Cardiac muscle cell (in vitro differentiated cells and primary cell): ENCODE results near the gene CDON. TPM values are rescaled to one million over a fixed set of nuclear protein-coding genes. Genes with fewer than 3 reads are reported as not detected.
A peak's percentile ranks its signal among the peaks of the same experiment; 100 is the strongest.
"Not testable (repeated sequence)": the region's sequence is repeated elsewhere in the genome, so short reads cannot be mapped to it uniquely, and the experiment has no call there.

Source experiments
- DNase-seq, 2 donors: peaks; one replicate each; pipeline versions ENCODE4 v3.0.0 to v3.0.0-alpha.2; 2010 to 2017; ENCODE audit warnings: low read depth in 1 of 2, low spot score in 1 of 2
- H3K27ac ChIP-seq: fragments of 200-600 bp; sonication (generic); 2 replicates; pipeline ENCODE4 v1.5.1; 2016
- H3K27me3 ChIP-seq: fragments of 200-600 bp; sonication (generic); 2 replicates; pipeline ENCODE4 v1.6.0; 2016; ENCODE audit warnings: control low read depth
- H3K36me3 ChIP-seq: fragments of 200-600 bp; sonication (generic); 2 replicates; pipeline ENCODE4 v1.5.1; 2016; ENCODE audit warnings: control low read depth
- H3K4me1 ChIP-seq: fragments of 200-600 bp; sonication (generic); 2 replicates; pipeline ENCODE4 v1.8.1; 2017; ENCODE audit warnings: low read depth, mild to moderate bottlenecking, mixed run types
- H3K4me3 ChIP-seq: fragments of 200-600 bp; sonication (generic); 2 replicates; pipeline ENCODE4 v1.5.1; 2016; ENCODE audit warnings: mild to moderate bottlenecking
- H3K9me3 ChIP-seq: fragments of 200-600 bp; sonication (generic); 2 replicates; pipeline ENCODE4 v1.5.1; 2017; ENCODE audit warnings: low read depth, mild to moderate bottlenecking, control low read depth
- CTCF ChIP-seq: IDR thresholded peaks from 2 replicates; pipeline ENCODE4 v1.5.1; 2012; ENCODE audit warnings: low read depth, mild to moderate bottlenecking, low read length
- polyA plus RNA-seq: library from polyadenylated mRNA; unstranded; fragments of >200 nt; fragmentation: Nextera tagmentation; extraction: Ambion mirVana; gene quantifications from 2 replicates; pipeline ENCODE4 v1.2.1, GENCODE V29; 2016
- total RNA-seq: library from RNA; depleted of rRNA; stranded (reverse); fragments of >200 nt; gene quantifications from 2 replicates; pipeline ENCODE4 v1.2.3, GENCODE V29; 2016

Gene CDON
- total and polyA plus RNA-seq, 2 experiments from 2014 or later, result 5.7 to 17.3 TPM

GRCh38 chr11:125990244-125990643, 72.4 kb downstream of the CDON start:
- H3K27ac ChIP-seq, result no peak overlapping the region
- no peak for TF ChIP-seq CTCF

DNA sequence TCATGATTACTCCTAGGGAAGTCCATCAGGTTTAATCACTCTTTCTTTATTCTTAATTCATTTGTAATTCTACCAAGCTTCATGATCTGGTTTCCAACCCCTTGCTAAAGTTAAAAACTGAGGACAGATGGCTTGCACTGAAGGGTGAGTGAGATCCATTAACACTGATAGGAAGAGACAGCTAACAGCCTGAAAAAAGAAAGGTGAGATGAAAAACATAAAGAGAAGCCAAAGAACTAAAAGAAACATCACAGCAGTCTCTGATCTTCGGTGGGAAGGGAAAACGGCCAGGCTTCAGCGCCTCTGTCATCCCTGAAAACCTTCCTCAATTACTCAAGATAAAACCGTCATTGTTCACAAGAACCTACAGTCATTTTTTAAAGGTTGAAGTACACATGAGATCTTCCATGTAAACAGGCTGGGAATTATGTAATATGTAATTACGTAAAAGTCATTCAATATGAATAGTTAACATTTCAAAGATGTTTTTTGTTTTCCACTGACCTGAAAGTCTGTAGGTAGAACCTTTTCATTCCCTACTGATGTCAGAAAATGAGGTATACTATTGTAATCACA, 75.5 kb downstream of the CDON start:
- no peaks in the 10 kb centered on the region for H3K36me3 ChIP-seq
- H3K9me3 ChIP-seq, result no peaks in the 10 kb centered on the region
- no peak for TF ChIP-seq CTCF
- H3K27ac ChIP-seq, result no peak overlapping the region
- no peaks in the 10 kb centered on the region for H3K27me3 ChIP-seq
- H3K4me1 ChIP-seq, result no peaks in the 10 kb centered on the region
- no peak overlapping the region for H3K4me3 ChIP-seq
- DNase-seq, result no peak

More at GRCh38 chr11:125990244-125990643, 72.4 kb downstream of the CDON start:
- H3K4me3 ChIP-seq, result no peak overlapping the region
- no peaks in the 10 kb centered on the region for H3K9me3 ChIP-seq
- no peaks in the 10 kb centered on the region for H3K4me1 ChIP-seq
- peaks cover 4% of the 10 kb centered on the region for H3K36me3 ChIP-seq
- peak in 1 of 2 donors; percentile 77 for DNase-seq
- no peaks in the 10 kb centered on the region for H3K27me3 ChIP-seq

DNA sequence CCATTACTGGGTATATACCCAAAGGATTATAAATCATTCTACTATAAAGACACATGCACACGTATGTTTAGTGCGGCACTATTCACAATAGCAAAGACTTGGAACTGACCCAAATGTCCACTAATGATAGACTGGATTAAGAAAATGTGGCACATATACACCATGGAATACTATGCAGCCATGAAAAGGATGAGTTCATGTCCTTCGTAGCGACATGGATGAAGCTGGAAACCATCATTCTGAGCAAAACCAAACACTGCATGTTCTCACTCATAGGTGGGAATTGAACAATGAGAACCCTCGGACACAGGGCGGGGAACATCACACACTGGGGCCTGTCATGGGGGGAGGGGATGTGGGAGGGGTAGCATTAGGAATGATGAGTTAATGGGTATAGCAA, 76.7 kb downstream of the CDON start:
- H3K27ac ChIP-seq, H3K9me3 ChIP-seq, DNase-seq, H3K27me3 ChIP-seq, H3K36me3 ChIP-seq, H3K4me1 ChIP-seq, H3K4me3 ChIP-seq: not testable (repeated sequence)

DNA sequence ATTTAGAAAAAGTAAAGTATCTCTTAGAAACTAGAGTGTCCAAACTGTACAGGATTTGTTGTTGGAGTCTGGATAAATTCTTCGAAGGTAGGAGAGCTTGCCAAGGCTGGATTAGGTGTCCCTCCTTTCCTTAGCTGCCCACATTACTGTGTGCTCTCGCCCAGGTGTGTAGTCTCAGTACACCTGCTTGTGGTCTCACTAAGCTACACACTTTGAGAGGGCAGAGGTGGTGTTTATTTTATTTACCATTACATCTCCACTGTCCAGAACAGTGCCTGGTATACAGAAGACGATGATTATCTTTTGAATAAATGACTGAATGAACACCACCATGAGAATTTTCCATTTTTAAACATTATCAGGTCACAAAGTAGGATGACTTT, 80.3 kb downstream of the CDON start:
- no peaks in the 10 kb centered on the region for H3K9me3 ChIP-seq
- no peak overlapping the region for H3K27ac ChIP-seq
- TF ChIP-seq CTCF, result no peak
- no peak overlapping the region for H3K4me3 ChIP-seq
- H3K27me3 ChIP-seq, result no peaks in the 10 kb centered on the region
- no peaks in the 10 kb centered on the region for H3K36me3 ChIP-seq
- H3K4me1 ChIP-seq, result no peaks in the 10 kb centered on the region
- no peak for DNase-seq

DNA sequence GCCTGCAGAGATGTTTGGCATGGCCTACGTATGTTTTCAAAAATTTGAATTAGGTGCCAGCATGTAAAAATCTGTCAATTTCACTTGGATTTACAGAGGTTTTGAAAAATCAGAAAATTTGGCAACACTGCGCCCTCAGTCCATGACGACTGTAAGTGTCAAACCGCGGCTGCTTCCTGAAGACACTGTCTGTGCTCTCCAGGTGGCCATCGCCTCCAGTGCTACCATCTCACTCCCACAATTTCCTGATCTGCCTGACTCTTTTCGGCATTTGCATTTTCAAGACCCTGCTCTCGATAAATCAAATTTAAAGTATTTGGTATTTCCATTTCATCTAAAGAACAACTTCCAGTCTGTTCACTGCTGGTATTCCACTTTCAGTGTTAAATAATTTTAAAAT, 82.2 kb downstream of the CDON start:
- Histone ChIP-seq H3K9me3 (no peaks in the 10 kb centered on the region), H3K36me3 (no peaks in the 10 kb centered on the region), H3K27ac (no peak overlapping the region), H3K4me1 (no peaks in the 10 kb centered on the region), H3K27me3 (no peaks in the 10 kb centered on the region), H3K4me3 (no peak overlapping the region)
- TF ChIP-seq CTCF, result no peak
- no peak for DNase-seq

GRCh38 chr11:125979511-125979910, 83.2 kb downstream of the CDON start:
- no peaks in the 10 kb centered on the region for H3K36me3 ChIP-seq
- TF ChIP-seq CTCF, result no peak
- DNase-seq, result no peak
- H3K9me3 ChIP-seq, result no peaks in the 10 kb centered on the region
- H3K4me3 ChIP-seq, result no peak overlapping the region
- no peaks in the 10 kb centered on the region for H3K27me3 ChIP-seq
- H3K4me1 ChIP-seq, result no peaks in the 10 kb centered on the region
- H3K27ac ChIP-seq, result no peak overlapping the region
